Endodermal cell (in vitro differentiated cells): ENCODE results near the gene PARD3B. TPM values are rescaled to one million over a fixed set of nuclear protein-coding genes. Genes with fewer than 3 reads are reported as not detected.

Experiments
- DNase-seq: peaks from one replicate; pipeline ENCODE4 v3.0.0-alpha.2; 2017
- H3K27ac ChIP-seq: 2 replicates; pipeline ENCODE4 v1.5.1; 2013; ENCODE audit warnings: mild to moderate bottlenecking, low read depth, low read length, moderate library complexity
- H3K27me3 ChIP-seq: 2 replicates; pipeline ENCODE4 v1.6.1; 2013; ENCODE audit warnings: mild to moderate bottlenecking, low read length, moderate library complexity; ENCODE audit not compliant: insufficient read depth, control insufficient read depth, poor library complexity, severe bottlenecking
- H3K36me3 ChIP-seq: 2 replicates; pipeline ENCODE4 v1.7.0; 2013; ENCODE audit warnings: mild to moderate bottlenecking, low read length, moderate library complexity; ENCODE audit not compliant: control insufficient read depth, insufficient read depth
- H3K4me1 ChIP-seq: one replicate; pipeline ENCODE4 v1.7.0; 2013; ENCODE audit warnings: low read length; ENCODE audit not compliant: control insufficient read depth, insufficient read depth
- H3K4me3 ChIP-seq: 2 replicates; pipeline ENCODE4 v1.5.1; 2013; ENCODE audit warnings: mild to moderate bottlenecking, low read length, moderate library complexity
- H3K9ac ChIP-seq: 2 replicates; pipeline ENCODE4 v1.6.1; 2013; ENCODE audit warnings: mild to moderate bottlenecking, low read length, moderate library complexity; ENCODE audit not compliant: poor library complexity, severe bottlenecking; ENCODE audit errors: extremely low read depth
- H3K9me3 ChIP-seq: 2 replicates; pipeline ENCODE4 v1.6.1; 2013; ENCODE audit warnings: mild to moderate bottlenecking, low read length, moderate library complexity; ENCODE audit not compliant: control insufficient read depth
- H3K27ac Mint-ChIP-seq: 2 replicates; pipeline ENCODE4 v1.8.0; 2020; ENCODE audit warnings: mixed read lengths
- H3K27me3 Mint-ChIP-seq: 2 replicates; pipeline ENCODE4 v1.8.0; 2021; ENCODE audit warnings: mild to moderate bottlenecking, mixed read lengths; ENCODE audit not compliant: insufficient read depth
- H3K36me3 Mint-ChIP-seq: 2 replicates; pipeline ENCODE4 v1.8.0; 2020; ENCODE audit warnings: low read depth, mixed read lengths
- H3K4me1 Mint-ChIP-seq: 2 replicates; pipeline ENCODE4 v1.8.0; 2020; ENCODE audit warnings: mixed read lengths
- H3K4me3 Mint-ChIP-seq: 2 replicates; pipeline ENCODE4 v1.8.0; 2020; ENCODE audit warnings: mild to moderate bottlenecking, moderate library complexity, mixed read lengths
- H3K9me3 Mint-ChIP-seq: 2 replicates; pipeline ENCODE4 v1.8.0; 2020; ENCODE audit warnings: mild to moderate bottlenecking, mixed read lengths
- CTCF ChIP-seq: fragments of 200-600 bp; sonication (generic); conservative IDR thresholded peaks from 2 replicates; pipeline ENCODE4 v1.5.0; 2021; ENCODE audit warnings: antibody characterized with exemption, mild to moderate bottlenecking
- WGBS, 2 experiments: methylation state at CpG; one replicate each; pipeline versions ENCODE4 v1.1.5 to v1.1.7; 2013; ENCODE audit warnings: missing lambda C conversion rate in 2 of 2, mixed read lengths in 1 of 2; ENCODE audit not compliant: insufficient coverage in 1 of 2, insufficient read length in 1 of 2; 5-methylcytosine and 5-hydroxymethylcytosine counted together
- total RNA-seq, 2 donors: library from RNA; stranded (reverse); fragmentation: NEBNext Ultra II Directional in 1 of 2; extraction: Animal tissue kit (Norgen Biotek cat#: 25700) in 1 of 2; gene quantifications; 2 replicates in 1 of 2; 3 replicates in 1 of 2; pipeline ENCODE4 v1.2.1, GENCODE V29; 2021

The PARD3B gene
- total RNA-seq, 2 donors from 2014 or later = 2.5 to 5.6 TPM

GRCh38 chr2:204971206-204971907, 426.1 kb downstream of the PARD3B start:
- no peaks in the 10 kb centered on the region for H3K27me3 Mint-ChIP-seq
- Histone ChIP-seq H3K4me3 (no peak overlapping the region), H3K9ac (no peak overlapping the region), H3K36me3 (no peaks in the 10 kb centered on the region), H3K27me3 (no peaks in the 10 kb centered on the region), H3K9me3 (no peaks in the 10 kb centered on the region), H3K4me1 (peaks cover 9% of the 10 kb centered on the region), H3K27ac (no peak overlapping the region)
- TF ChIP-seq CTCF = no peak
- H3K4me3 Mint-ChIP-seq = no peak overlapping the region
- 94% methylated on average over 2 of the region's 2 CpGs; no CpG with 5 or more reads in 1 of the 2 experiments for WGBS, 2 experiments
- H3K27ac Mint-ChIP-seq = no peak overlapping the region
- no peaks in the 10 kb centered on the region for H3K36me3 Mint-ChIP-seq
- DNase-seq = no peak
- peaks cover 36% of the 10 kb centered on the region for H3K4me1 Mint-ChIP-seq
- no peaks in the 10 kb centered on the region for H3K9me3 Mint-ChIP-seq

- H3K4me1 ChIP-seq = peaks cover 6% of the 10 kb centered on the region
- H3K36me3 Mint-ChIP-seq = no peaks in the 10 kb centered on the region
- no peak for TF ChIP-seq CTCF
- no peaks in the 10 kb centered on the region for H3K27me3 Mint-ChIP-seq
- H3K36me3 ChIP-seq = no peaks in the 10 kb centered on the region
- no peak overlapping the region for H3K9ac ChIP-seq
- no peaks in the 10 kb centered on the region for H3K9me3 Mint-ChIP-seq
- H3K4me1 Mint-ChIP-seq = peaks cover 33% of the 10 kb centered on the region
- no peak overlapping the region for H3K27ac Mint-ChIP-seq
- H3K9me3 ChIP-seq = no peaks in the 10 kb centered on the region
- H3K4me3 ChIP-seq = no peak overlapping the region
- H3K27me3 ChIP-seq = no peaks in the 10 kb centered on the region
- no peak overlapping the region for H3K4me3 Mint-ChIP-seq
- DNase-seq = no peak
- H3K27ac ChIP-seq = no peak overlapping the region
These were observed 426.9 kb downstream of the PARD3B start for GRCh38 chr2:204972161-204972560.

GRCh38 chr2:204972606-204973336, 427.5 kb downstream of the PARD3B start:
- Mint-ChIP-seq H3K27ac (peak overlapping the region; percentile 90), H3K36me3 (no peaks in the 10 kb centered on the region), H3K27me3 (no peaks in the 10 kb centered on the region), H3K4me1 (peaks cover 28% of the 10 kb centered on the region), H3K9me3 (no peaks in the 10 kb centered on the region), H3K4me3 (no peak overlapping the region)
- no peak overlapping the region for H3K9ac ChIP-seq
- peak overlapping the region; percentile 15 for H3K27ac ChIP-seq
- H3K36me3 ChIP-seq = no peaks in the 10 kb centered on the region
- H3K4me3 ChIP-seq = no peak overlapping the region
- no peaks in the 10 kb centered on the region for H3K9me3 ChIP-seq
- peaks cover 4% of the 10 kb centered on the region for H3K4me1 ChIP-seq
- WGBS, 2 experiments = 17 to 60% methylated on average over 2 to 5 of the region's 5 CpGs
- TF ChIP-seq CTCF = no peak
- peak; percentile 50 for DNase-seq
- no peaks in the 10 kb centered on the region for H3K27me3 ChIP-seq
